Measurements from ENCODE around the gene JAZF1.

JAZF1 gene

DNA sequence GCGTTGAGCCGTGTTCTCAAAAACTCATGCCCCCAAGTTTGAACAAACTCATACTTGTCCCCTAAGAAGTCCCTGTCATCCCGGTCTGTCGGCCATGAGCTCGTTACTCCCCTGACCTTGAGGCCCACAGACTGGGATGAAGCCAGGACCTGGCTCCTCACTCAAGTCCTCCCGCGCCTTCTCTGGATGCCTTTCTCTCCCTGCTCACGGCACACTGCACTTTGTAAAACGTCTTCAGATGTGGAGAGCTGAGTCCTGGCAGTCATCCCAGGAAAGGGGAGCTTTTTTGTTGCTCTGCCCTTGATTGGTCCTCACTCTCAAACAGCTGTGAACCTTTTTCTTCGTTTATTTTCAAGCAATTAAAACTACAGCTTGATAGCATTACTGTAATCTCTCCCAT lies 110.8 kb downstream of the JAZF1 start:
- no peak for DNase-seq

GRCh38 chr7:28069388-28069787 lies 111.2 kb downstream of the JAZF1 start:
- DNase-seq, result no peak

DNA sequence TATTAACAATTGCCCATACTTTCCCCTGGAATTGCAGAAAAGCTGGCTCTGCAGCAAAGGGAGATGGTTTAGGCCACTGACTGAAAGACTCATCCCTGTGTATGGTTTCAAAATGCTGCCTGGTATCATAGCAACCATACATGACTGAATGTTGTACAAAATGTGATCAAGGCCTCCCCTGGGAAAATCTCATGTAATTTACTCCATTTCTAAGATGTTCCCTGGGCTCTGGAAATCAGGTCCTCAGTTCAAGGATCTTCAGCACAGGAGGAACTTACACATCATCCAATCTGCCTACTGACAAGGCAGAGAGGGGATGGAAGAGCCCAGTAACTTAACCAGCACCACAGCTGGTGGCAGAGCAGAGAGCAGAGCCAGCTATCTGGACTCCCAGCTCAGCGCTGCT lies 111.8 kb downstream of the JAZF1 start:
- DNase-seq, result no peak

- no peak for DNase-seq
These were observed 113.4 kb downstream of the JAZF1 start for GRCh38 chr7:28067171-28067570.

- DNase-seq, result no peak
These were observed 114.8 kb downstream of the JAZF1 start for GRCh38 chr7:28065721-28066285.

- DNase-seq, result no peak
These were observed 115.3 kb downstream of the JAZF1 start for GRCh38 chr7:28065308-28065707.

DNA sequence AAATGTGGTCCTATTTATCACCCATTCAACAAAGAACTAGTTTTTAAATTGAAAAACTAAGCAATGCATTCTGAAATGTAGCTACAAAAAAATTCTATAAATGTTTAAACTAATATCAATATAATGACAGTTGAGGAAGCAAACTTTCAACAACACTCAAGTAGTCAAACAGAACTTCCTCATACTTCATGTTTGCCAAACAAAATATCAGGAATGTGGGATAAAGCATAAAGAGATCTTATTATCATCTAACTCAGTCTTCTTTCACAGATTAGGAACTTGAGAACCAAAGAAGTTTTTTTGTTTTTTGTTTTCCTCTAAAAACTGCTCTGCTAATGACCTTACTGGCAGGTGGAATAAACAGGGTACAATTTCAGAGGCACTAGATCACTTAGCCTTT lies 116.2 kb downstream of the JAZF1 start:
- DNase-seq, result no peak

GRCh38 chr7:28062197-28062991 lies 118.2 kb downstream of the JAZF1 start:
- no peak for DNase-seq

- no peak for DNase-seq
These were observed 118.8 kb downstream of the JAZF1 start for GRCh38 chr7:28061824-28062196.

DNA sequence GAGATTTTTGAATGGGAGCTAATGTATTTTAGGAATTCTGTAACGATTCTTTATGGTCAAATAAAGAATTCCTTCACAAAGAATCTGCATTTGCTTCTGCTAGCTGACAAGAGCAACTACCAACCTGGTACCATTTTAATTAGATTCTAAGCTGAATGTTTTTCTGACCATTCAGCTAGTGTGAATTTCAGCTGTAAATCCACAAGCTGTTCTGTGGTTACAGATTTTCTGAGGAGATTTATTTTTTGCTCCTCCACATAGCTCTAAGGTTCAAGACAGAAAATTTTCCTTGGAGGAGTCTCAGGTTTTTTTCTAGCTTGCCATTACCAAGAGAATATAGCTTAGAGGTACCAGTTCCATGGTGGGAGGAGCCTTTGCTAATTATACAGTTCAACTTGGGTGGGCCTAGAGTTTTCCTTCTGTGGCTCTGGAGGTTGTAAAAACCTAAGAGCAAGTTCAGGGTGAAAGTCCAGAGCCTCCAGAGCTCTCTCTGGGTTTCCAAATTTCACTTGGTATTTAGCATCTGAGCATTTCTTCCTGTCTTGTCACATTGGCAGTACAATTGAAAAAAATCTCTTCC lies 120.1 kb downstream of the JAZF1 start:
- DNase-seq, result no peak

DNA sequence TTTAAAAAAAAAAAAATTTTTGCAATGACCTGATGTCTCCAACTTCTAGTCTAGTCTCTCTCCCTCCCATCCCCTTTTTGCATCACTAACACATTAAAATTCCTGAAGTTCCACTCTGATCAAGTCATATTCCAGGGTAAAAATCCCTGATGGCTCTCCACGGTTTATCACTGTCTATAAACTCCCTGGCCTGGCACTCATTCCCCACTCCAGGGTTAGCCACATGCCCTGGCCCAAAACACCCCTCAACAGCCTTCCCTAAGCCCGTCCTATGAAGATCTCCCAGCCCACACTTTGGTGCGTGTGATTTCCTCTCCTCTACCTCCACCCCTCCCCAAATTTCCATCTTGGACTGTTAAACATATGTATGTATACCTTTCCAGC lies 125.4 kb downstream of the JAZF1 start:
- no peak for DNase-seq

DNA sequence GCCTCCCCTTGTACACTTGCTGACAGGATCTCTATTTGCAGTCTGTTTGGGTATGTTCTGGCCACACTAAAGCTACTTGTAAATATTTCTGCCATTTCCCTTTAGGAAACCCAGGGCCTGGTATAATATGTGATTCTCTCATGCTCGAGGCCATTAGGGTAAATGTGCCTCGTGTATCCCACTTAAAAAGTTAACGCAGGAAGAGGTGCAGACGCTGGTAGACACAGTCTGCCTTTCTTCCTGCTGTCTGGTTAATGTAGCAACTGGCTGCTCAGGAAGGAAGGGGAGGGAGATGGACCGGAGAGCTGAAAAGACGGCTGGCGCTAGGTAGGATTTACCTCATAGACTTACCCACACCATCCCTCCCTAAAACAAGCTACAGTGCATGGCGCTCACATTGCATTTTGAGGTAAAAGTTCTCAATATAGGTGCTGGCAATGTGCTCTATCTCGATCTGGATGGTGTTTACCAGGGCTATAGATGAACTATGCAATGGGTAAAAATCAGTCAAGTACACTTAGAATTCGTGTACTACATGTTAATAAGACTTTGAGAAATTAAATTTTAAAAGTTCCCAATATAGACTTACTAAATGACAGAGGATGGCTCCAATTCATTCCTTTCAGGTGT lies 125.9 kb downstream of the JAZF1 start:
- DNase-seq, result no peak

DNA sequence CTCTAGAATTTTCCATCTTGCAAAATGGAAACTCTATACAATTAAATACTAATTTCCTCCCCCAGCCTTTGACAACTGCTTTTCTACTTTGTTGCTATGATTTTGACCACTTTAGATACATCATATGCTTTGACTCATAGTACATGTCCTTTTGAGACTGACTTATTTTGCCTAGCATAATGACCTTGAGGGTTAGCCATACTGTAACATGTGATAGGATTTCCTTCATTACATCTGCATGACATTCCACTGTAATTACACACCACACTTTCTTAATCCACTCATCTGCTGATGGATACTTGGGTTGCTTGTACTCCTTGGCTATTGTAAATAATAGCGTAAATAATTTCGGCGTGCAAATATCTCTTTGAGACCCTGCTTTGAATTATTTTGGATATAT lies 127.7 kb downstream of the JAZF1 start:
- DNase-seq, result no peak

- DNase-seq, result no peak
These were observed 131.9 kb downstream of the JAZF1 start for GRCh38 chr7:28048694-28049093.

- DNase-seq, result no peak
These were observed 134.6 kb downstream of the JAZF1 start for GRCh38 chr7:28046035-28046434.

GRCh38 chr7:28045592-28045991 lies 135.0 kb downstream of the JAZF1 start:
- DNase-seq, result no peak

- DNase-seq, result no peak
These were observed 135.8 kb downstream of the JAZF1 start for GRCh38 chr7:28044825-28045224.

DNA sequence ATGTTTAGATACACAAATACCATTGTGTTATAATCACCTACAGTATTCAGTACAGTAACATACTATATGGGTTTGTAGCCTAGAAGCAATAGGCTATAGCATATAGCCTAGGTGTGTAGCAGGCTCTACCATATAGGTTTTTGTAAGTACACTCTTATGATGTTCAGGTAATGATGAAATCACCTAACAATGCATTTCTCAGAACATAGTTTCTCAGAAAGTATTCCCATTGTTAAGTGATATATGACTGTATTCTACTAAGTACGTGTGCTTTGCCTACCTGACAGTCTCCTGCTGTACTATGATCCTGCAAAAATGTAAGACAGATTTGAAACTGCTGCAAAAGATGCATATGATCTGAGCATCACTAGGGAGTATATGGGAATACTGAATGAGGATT lies 137.9 kb downstream of the JAZF1 start:
- no peak for DNase-seq

DNA sequence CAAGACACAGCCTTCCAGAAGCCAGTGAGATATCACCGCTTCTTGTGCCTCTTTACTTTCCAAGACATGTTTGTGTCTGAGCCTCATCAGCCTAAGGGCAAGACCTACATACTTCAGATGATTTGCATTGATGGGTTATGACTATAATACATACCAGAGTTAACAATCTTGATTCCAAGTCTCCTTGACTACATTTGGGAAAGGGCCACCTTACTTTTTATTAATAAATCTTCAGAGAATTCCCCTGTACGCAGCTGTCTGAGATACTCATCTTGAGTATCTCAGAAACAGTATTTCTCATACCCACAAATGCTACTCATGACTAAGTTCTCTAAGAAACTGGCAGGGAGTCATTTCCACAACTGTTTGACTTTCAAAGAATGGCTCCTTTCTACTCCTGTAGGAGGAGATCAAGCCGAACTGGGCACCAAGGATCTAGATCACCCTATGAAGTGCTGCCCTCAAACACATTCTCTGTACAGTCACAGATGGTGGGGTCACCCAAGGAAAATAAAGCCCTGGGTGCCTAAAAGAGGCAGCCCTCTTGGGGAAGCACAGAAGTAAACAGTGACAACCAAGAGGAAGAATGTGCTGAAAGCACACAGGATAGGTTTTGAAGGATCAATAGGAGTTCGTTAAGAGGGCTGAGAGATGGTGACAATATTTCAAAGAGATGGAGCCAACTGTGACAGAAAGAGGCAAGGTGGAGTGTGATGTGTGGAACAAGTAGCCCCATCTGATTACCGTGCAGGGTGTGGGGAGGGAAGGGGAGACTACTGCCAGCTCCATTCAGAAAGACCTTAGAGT lies 138.9 kb downstream of the JAZF1 start:
- DNase-seq, result no peak

DNA sequence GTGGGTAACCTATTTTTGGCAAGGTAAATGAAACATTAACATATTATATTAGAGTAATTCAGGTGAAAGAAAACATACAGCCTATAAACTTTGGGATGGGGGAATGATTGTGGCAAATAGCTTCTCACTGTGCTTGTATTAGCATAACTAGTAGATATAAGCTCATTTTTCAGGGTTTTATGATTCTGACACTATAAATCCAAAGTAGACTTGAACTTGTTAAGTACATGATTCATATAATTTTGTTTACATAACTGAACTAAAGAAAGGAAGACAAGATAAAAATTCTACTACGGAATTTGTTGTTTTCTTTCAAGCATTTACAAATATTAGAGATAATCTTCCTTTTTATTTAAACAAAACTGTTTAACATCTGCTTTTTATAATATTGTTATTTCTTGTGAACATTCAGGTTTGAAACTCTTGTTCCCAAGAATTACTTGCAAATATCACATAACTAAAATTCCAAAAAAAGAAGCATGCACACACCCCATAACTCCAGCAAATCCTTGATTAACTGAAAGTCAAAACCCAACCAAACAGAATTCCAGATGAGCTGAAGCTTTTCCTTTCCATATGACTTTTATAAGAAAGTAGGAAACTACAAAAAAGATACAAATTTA lies 142.3 kb downstream of the JAZF1 start:
- DNase-seq, result no peak

GRCh38 chr7:28037220-28038010 lies 143.2 kb downstream of the JAZF1 start:
- DNase-seq, result no peak

- DNase-seq, result no peak
These were observed 143.9 kb downstream of the JAZF1 start for GRCh38 chr7:28036696-28037095.

All from activated gamma-delta T cell (primary cell).